Measurements from ENCODE around the gene RNF123.

- no peak for TF ChIP-seq CTCF (IDR thresholded peaks at IDR 0.05)
- TF ChIP-seq POLR2A (IDR thresholded peaks at IDR 0.05; ENCODE audit: low read depth), result no peak
- no peak for TF ChIP-seq EP300 (IDR thresholded peaks at IDR 0.05)
Observed at GRCh38 chr3:49699281-49699979, 10.1 kb downstream of the RNF123 start.

Data from esophagus muscularis mucosa (tissue), 4 donors.